Left colon (tissue), 2 donors: ENCODE measurements around the gene SNCAIP. TPM values are rescaled to one million over a fixed set of nuclear protein-coding genes. Genes with fewer than 3 reads are reported as not detected.

Experiments used
- ATAC-seq: fragments of 200-7000 bp; cut with Tn5 transposase; one replicate; pipeline ENCODE4 v1.9.1; 2020; ENCODE audit warnings: mild to moderate bottlenecking, moderate library complexity
- DNase-seq, 2 donors: peaks; one replicate each; pipeline ENCODE4 v3.0.0-alpha.2; 2020
- intact Hi-C, 2 donors: fragments of 100-400 bp; cut with DNase I in 1 of 2; cut with micrococcal nuclease in 1 of 2; formaldehyde crosslinking; loops; one replicate each; pipeline versions ENCODE4 v1.11.2 to v1.14.0; 2022; cut with DNase I, micrococcal nuclease
- total RNA-seq, 2 donors: library from RNA; stranded (reverse); fragmentation: NEBNext Ultra II Directional; extraction: Animal tissue kit (Norgen Biotek cat#: 25700); gene quantifications; one replicate each; pipeline ENCODE4 v1.2.1, GENCODE V29; 2021
- donor health status: DM: no; HTN: no; CAD: no.
- donor health status: DM: yes; HTN: yes; CAD: no.

SNCAIP gene
- total RNA-seq, 2 donors from 2014 or later, result 0.95 to 1.1 TPM

GRCh38 chr5:122412966-122413365, 100.9 kb downstream of the SNCAIP start:
- intact Hi-C loops, result loop anchor here (10.0 kb wide), 2 partner anchors 118 to 218 kb away; no protein-coding TSS in a partner anchor
- ATAC-seq, result no peak
- no peak for DNase-seq

GRCh38 chr5:122413722-122414121, 101.7 kb downstream of the SNCAIP start:
- ATAC-seq, result no peak
- DNase-seq, result no peak
- intact Hi-C loops, result loop anchor here (2.0 to 10.0 kb wide), 3 partner anchors 119 to 219 kb away; no protein-coding TSS in a partner anchor

GRCh38 chr5:122415030-122415800, 103.2 kb downstream of the SNCAIP start:
- intact Hi-C loops, result loop anchor here (2.0 to 10.0 kb wide), 3 partner anchors 120 to 220 kb away; no protein-coding TSS in a partner anchor
- ATAC-seq (peak; percentile 97), DNase-seq (peak; percentile 37 to 52)

- no peak for DNase-seq
- no peak for ATAC-seq
- intact Hi-C loops, result loop anchor here (2.0 to 10.0 kb wide), 3 partner anchors 121 to 221 kb away; no protein-coding TSS in a partner anchor
Observed at GRCh38 chr5:122415801-122416120, 103.7 kb downstream of the SNCAIP start.

- DNase-seq (no peak), ATAC-seq (no peak)
- intact Hi-C loops, result loop anchor here (10.0 kb wide), 2 partner anchors 125 to 225 kb away; no protein-coding TSS in a partner anchor
Observed at GRCh38 chr5:122419142-122419894, 107.3 kb downstream of the SNCAIP start.

- no peak for DNase-seq
- intact Hi-C loops, result no loop called here
- ATAC-seq, result peak; percentile 71
Observed at GRCh38 chr5:122420091-122420490, 108.1 kb downstream of the SNCAIP start.

- intact Hi-C loops, result no loop called here
- no peak for ATAC-seq
- no peak for DNase-seq
Observed at GRCh38 chr5:122420537-122421236, 108.7 kb downstream of the SNCAIP start.

GRCh38 chr5:122421374-122422079, 109.5 kb downstream of the SNCAIP start:
- ATAC-seq (peak; percentile 88), DNase-seq (no peak)
- intact Hi-C loops, result no loop called here

GRCh38 chr5:122423221-122423620, 111.2 kb downstream of the SNCAIP start:
- DNase-seq (no peak), ATAC-seq (no peak)
- intact Hi-C loops, result no loop called here

GRCh38 chr5:122424132-122424531, 112.1 kb downstream of the SNCAIP start:
- no peak for DNase-seq

GRCh38 chr5:122426301-122426700, 114.3 kb downstream of the SNCAIP start:
- intact Hi-C loops, result no loop called here
- DNase-seq, result no peak
- ATAC-seq, result no peak

More at GRCh38 chr5:122424132-122424531, 112.1 kb downstream of the SNCAIP start:
- intact Hi-C loops, result no loop called here
- ATAC-seq, result no peak

GRCh38 chr5:122427621-122428020, 115.6 kb downstream of the SNCAIP start:
- ATAC-seq (no peak), DNase-seq (no peak)
- intact Hi-C loops, result no loop called here

- intact Hi-C loops, result no loop called here
- DNase-seq (no peak), ATAC-seq (no peak)
Observed at GRCh38 chr5:122429545-122430318, 117.7 kb downstream of the SNCAIP start.

GRCh38 chr5:122430319-122430586, 118.2 kb downstream of the SNCAIP start:
- DNase-seq (no peak), ATAC-seq (no peak)
- intact Hi-C loops, result no loop called here

- ATAC-seq (no peak), DNase-seq (no peak)
- intact Hi-C loops, result no loop called here
Observed at GRCh38 chr5:122431298-122431697, 119.3 kb downstream of the SNCAIP start.

GRCh38 chr5:122434205-122434970, 122.4 kb downstream of the SNCAIP start:
- intact Hi-C loops, result no loop called here
- no peak for ATAC-seq
- DNase-seq, result no peak

- DNase-seq (no peak), ATAC-seq (no peak)
- intact Hi-C loops, result no loop called here
Observed at GRCh38 chr5:122435234-122435633, 123.2 kb downstream of the SNCAIP start.

- intact Hi-C loops, result no loop called here
- no peak for DNase-seq
- ATAC-seq, result no peak
Observed at GRCh38 chr5:122435761-122436160, 123.7 kb downstream of the SNCAIP start.
